HUES64 (cell line): Measurements from ENCODE around the gene HIVEP3.

Experiments used
- H3K27ac ChIP-seq: 2 replicates; pipeline ENCODE4 v1.7.0; 2013; ENCODE audit warnings: low read depth, low read length, inconsistent platforms
- H3K27me3 ChIP-seq: 2 replicates; pipeline ENCODE4 v1.6.1; 2013; ENCODE audit warnings: mild to moderate bottlenecking, low read length; ENCODE audit not compliant: insufficient read depth
- H3K36me3 ChIP-seq: 2 replicates; pipeline ENCODE4 v1.6.1; 2013; ENCODE audit warnings: mild to moderate bottlenecking, low read length; ENCODE audit not compliant: insufficient read depth
- H3K4me1 ChIP-seq: 2 replicates; pipeline ENCODE4 v1.6.1; 2013; ENCODE audit warnings: mild to moderate bottlenecking, low read length, moderate library complexity; ENCODE audit not compliant: insufficient read depth
- H3K4me3 ChIP-seq: 2 replicates; pipeline ENCODE4 v1.5.1; 2013; ENCODE audit warnings: mild to moderate bottlenecking, low read length, moderate library complexity
- H3K9ac ChIP-seq: 2 replicates; pipeline ENCODE4 v1.6.1; 2013; ENCODE audit warnings: mild to moderate bottlenecking, low read depth, low read length
- H3K9me3 ChIP-seq: 2 replicates; pipeline ENCODE4 v1.6.1; 2013; ENCODE audit warnings: low read depth, low read length; ENCODE audit not compliant: insufficient read depth
- WGBS: fragments of 150-250, 120-280 bp; methylation state at CpG from one replicate; pipeline ENCODE4 v1.1.7; 2013; ENCODE audit warnings: missing lambda C conversion rate; 5-methylcytosine and 5-hydroxymethylcytosine counted together

Gene HIVEP3

GRCh38 chr1:41483001-41483850 is 435.5 kb downstream of the HIVEP3 start:
- 83% methylated on average over 21 of the region's 21 CpGs for WGBS
- no peaks in the 10 kb centered on the region; the same call in 1 of the 2 replicates for H3K27me3 ChIP-seq
- no peak overlapping the region for H3K4me3 ChIP-seq
- H3K36me3 ChIP-seq, result no peaks in the 10 kb centered on the region
- peaks cover 31% of the 10 kb centered on the region for H3K4me1 ChIP-seq
- H3K9ac ChIP-seq, result no peak overlapping the region
- H3K27ac ChIP-seq, result no peak overlapping the region
- H3K9me3 ChIP-seq, result no peaks in the 10 kb centered on the region

GRCh38 chr1:41482001-41482765 is 436.5 kb downstream of the HIVEP3 start:
- H3K27me3 ChIP-seq, result no peaks in the 10 kb centered on the region; the same call in 1 of the 2 replicates
- peaks cover 21% of the 10 kb centered on the region for H3K4me1 ChIP-seq
- H3K36me3 ChIP-seq, result no peaks in the 10 kb centered on the region
- no peak overlapping the region for H3K4me3 ChIP-seq
- no peaks in the 10 kb centered on the region for H3K9me3 ChIP-seq
- WGBS, result 93% methylated on average over 18 of the region's 18 CpGs
- no peak overlapping the region for H3K27ac ChIP-seq
- H3K9ac ChIP-seq, result no peak overlapping the region

GRCh38 chr1:41481109-41481775 is 437.5 kb downstream of the HIVEP3 start:
- Histone ChIP-seq H3K9me3 (no peaks in the 10 kb centered on the region), H3K27ac (no peak overlapping the region), H3K4me1 (peaks cover 12% of the 10 kb centered on the region), H3K36me3 (no peaks in the 10 kb centered on the region), H3K27me3 (no peaks in the 10 kb centered on the region), H3K4me3 (no peak overlapping the region), H3K9ac (no peak overlapping the region)
- WGBS, result 93% methylated on average over 15 of the region's 15 CpGs

DNA sequence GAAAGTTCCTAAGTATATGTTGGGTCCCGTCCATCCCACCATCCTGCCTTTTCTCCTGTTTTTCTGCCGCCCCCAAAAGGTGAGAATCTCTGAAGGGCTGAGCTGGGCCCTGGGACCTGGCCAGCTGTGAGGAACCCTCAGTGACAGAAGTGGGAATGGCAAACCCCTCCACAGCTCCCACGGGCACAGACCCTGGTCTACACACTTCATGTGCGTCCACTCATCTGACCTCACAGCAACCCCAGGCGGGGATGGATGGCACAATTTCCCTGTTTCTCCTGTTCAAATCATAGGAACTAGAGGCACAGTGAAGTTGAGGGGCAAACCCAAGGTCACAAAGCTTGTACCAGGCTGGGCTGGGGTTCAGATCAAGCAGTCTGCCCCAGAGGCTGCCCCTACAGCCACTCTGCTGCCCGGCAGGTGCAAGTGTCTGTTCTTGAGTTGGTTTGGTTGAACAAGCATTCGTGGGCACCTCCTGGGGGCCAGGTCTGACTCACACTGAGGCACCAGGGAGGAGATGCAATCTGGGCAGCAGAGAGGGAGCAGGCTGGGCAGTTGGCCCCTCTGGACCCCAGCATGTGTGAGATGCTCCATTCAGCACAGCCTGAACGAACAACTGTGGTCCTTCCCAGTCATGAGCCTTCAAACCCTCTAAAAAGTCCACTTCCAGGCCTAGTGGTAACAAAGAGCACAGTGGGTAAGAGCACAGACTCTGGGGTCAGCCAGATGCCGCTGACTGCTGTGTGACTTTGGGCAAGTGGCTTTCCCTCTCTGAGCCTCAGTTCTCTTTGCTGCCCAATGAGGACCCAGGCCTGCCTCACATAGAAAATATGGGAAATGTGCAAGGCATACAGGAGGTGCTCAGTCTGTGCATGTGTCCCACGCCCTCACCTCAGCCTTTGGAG is 438.3 kb downstream of the HIVEP3 start:
- 91% methylated on average over 10 of the region's 10 CpGs for WGBS
- H3K4me1 ChIP-seq, result peaks cover 4% of the 10 kb centered on the region

GRCh38 chr1:41479808-41480160 is 438.9 kb downstream of the HIVEP3 start:
- Histone ChIP-seq H3K27me3 (no peaks in the 10 kb centered on the region), H3K27ac (no peak overlapping the region), H3K36me3 (no peaks in the 10 kb centered on the region), H3K4me1 (no peaks in the 10 kb centered on the region; the same call in 1 of the 2 replicates), H3K4me3 (no peak overlapping the region), H3K9me3 (no peaks in the 10 kb centered on the region), H3K9ac (no peak overlapping the region)
- WGBS, result 92% methylated on average over 3 of the region's 3 CpGs

More for the DNA sequence above, 438.3 kb downstream of the HIVEP3 start:
- H3K9ac ChIP-seq, result no peak overlapping the region
- H3K27me3 ChIP-seq, result no peaks in the 10 kb centered on the region
- no peaks in the 10 kb centered on the region for H3K9me3 ChIP-seq
- H3K27ac ChIP-seq, result no peak overlapping the region
- H3K36me3 ChIP-seq, result no peaks in the 10 kb centered on the region
- no peak overlapping the region for H3K4me3 ChIP-seq

GRCh38 chr1:41479000-41479807 is 439.5 kb downstream of the HIVEP3 start:
- Histone ChIP-seq H3K4me3 (no peak overlapping the region), H3K27me3 (no peaks in the 10 kb centered on the region), H3K9ac (no peak overlapping the region), H3K27ac (no peak overlapping the region; the same call in 1 of the 2 replicates), H3K9me3 (no peaks in the 10 kb centered on the region), H3K4me1 (no peaks in the 10 kb centered on the region; the same call in 1 of the 2 replicates), H3K36me3 (no peaks in the 10 kb centered on the region)
- WGBS, result 92% methylated on average over 19 of the region's 19 CpGs

DNA sequence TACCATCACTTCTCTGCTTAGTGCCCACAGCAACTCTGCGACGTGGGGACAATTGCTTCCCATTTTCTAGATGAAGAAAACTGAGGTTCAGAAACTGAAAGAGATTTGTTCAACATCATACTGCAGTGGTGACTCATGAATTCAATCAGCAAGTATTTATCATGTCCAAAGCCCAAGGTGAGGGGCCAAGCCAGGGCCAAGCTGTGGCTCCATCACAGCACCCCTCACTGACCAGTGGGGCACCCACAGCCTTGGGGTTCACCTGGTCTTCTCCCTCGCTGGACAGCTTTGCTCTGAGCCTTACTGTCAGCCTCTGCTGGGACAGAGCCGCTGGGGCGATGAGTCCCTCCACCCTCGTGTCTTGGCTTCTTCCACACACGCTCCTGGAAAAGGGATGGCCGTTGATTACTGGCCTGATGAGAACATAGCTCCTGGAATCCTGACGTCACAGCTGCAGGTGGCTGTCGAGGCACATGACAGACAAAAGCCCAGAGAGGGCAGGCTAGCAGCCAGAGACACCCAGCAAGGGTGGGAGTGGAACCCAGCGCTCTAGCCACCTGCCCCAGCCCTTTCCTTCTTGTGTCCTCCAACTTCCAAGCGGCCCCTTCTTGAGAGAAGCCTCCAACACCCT is 440.5 kb downstream of the HIVEP3 start:
- H3K4me1 ChIP-seq, result no peaks in the 10 kb centered on the region; the same call in 1 of the 2 replicates
- H3K27me3 ChIP-seq, result no peaks in the 10 kb centered on the region
- 91% methylated on average over 12 of the region's 12 CpGs for WGBS
- H3K9ac ChIP-seq, result no peak overlapping the region
- H3K9me3 ChIP-seq, result no peaks in the 10 kb centered on the region
- H3K27ac ChIP-seq, result no peak overlapping the region
- H3K4me3 ChIP-seq, result no peak overlapping the region
- no peaks in the 10 kb centered on the region for H3K36me3 ChIP-seq

GRCh38 chr1:41476807-41477361 is 441.8 kb downstream of the HIVEP3 start:
- no peaks in the 10 kb centered on the region for H3K36me3 ChIP-seq
- 88% methylated on average over 11 of the region's 11 CpGs for WGBS
- H3K4me3 ChIP-seq, result no peak overlapping the region
- H3K9me3 ChIP-seq, result no peaks in the 10 kb centered on the region
- no peak overlapping the region for H3K9ac ChIP-seq
- H3K4me1 ChIP-seq, result no peaks in the 10 kb centered on the region; the same call in 1 of the 2 replicates
- no peak overlapping the region for H3K27ac ChIP-seq
- H3K27me3 ChIP-seq, result no peaks in the 10 kb centered on the region

DNA sequence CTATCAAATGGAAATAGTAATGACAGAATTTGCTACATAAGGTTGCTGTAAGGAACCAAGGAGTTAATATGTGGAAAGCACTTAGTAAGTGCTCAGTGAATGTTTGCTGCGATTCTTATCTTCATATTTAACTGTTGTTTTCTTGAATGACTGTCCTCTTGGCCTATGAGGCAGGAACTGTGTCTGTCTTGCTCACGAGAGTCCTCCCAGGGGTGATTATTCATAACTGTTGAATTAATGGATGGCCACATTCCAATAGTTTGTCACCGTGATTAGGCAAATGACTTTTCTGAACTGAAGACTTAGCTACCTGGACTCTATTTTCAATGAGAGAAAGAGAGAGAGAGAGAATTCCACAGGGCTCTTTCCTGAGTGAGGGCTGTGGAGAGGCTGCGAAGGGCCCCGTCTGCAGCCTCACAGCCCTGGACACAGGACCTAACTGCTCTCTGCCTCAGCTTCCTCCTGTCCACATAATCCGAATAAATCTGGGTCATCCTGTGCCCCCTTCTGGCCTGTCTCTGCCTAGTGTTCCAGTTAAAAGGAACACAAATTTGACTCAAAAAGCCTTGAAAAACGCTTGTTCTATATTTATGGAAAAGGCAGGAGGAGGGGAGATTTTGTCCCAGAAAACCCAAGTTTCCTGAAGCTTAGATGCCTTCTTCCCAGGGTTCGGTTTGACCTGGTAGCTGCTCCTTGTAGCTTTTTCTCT is 442.7 kb downstream of the HIVEP3 start:
- Histone ChIP-seq H3K4me1 (no peaks in the 10 kb centered on the region; the same call in 1 of the 2 replicates), H3K27me3 (no peaks in the 10 kb centered on the region), H3K4me3 (no peak overlapping the region), H3K27ac (no peak overlapping the region), H3K9me3 (no peaks in the 10 kb centered on the region), H3K9ac (no peak overlapping the region), H3K36me3 (no peaks in the 10 kb centered on the region)
- 81% methylated on average over 8 of the region's 8 CpGs for WGBS
